ENCODE data around the gene MED22. TPM values are rescaled to one million over a fixed set of nuclear protein-coding genes. Genes with fewer than 3 reads are reported as not detected.

The MED22 gene
- total and polyA plus RNA-seq, 2 of the 8 experiments (the other 6 are each of a cell fraction or from before 2014, with no cell fraction given) = 56.4 to 68.4 TPM

- no peak for TF ChIP-seq CHD7 (IDR thresholded peaks at IDR 0.05; ENCODE audit: insufficient replicate concordance, low read length)
- TF ChIP-seq NANOG (IDR thresholded peaks at IDR 0.05; ENCODE audit: insufficient read depth, low read depth, low read length, poor library complexity, severe bottlenecking) = no peak
- no peak for TF ChIP-seq HDAC6 (IDR thresholded peaks at IDR 0.05; ENCODE audit: low read depth, low read length)
- TF ChIP-seq HDAC2 (IDR thresholded peaks at IDR 0.05; ENCODE audit: borderline replicate concordance in 1 of 2, low read depth in 2 of 2, low read length in 2 of 2) = no peak
- no peak for TF ChIP-seq SAP30 (IDR thresholded peaks at IDR 0.05; ENCODE audit: insufficient read depth, insufficient replicate concordance, low read length)
Measured at GRCh38 chr9:133333011-133333410, 14.9 kb downstream of the MED22 start (continued).

Data from H1 (cell line).